Natural killer cell (primary cell): ENCODE measurements around the gene GREB1L. TPM values are rescaled to one million over a fixed set of nuclear protein-coding genes. Genes with fewer than 3 reads are reported as not detected.

Experiments used
- ATAC-seq, 3 donors: fragments of 150-1000 bp in 2 of 3; fragments of 200-7000 bp in 1 of 3; cut with Tn5 transposase; 1 replicate in 1 of 3; 2 replicates in 2 of 3; pipeline ENCODE4 v1.10.0; 2021; ENCODE audit warnings: mild to moderate bottlenecking in 2 of 3, moderate library complexity in 2 of 3
- DNase-seq, 2 donors: peaks; one replicate each; pipeline versions ENCODE4 v3.0.0 to v3.0.0-alpha.2; 2013 to 2021; ENCODE audit warnings: mixed read lengths in 1 of 2
- H3K27ac ChIP-seq: one replicate; pipeline ENCODE4 v1.5.1; 2013; ENCODE audit warnings: mild to moderate bottlenecking, low read length
- H3K27me3 ChIP-seq: one replicate; pipeline ENCODE4 v1.6.1; 2013; ENCODE audit warnings: low read length; ENCODE audit not compliant: control insufficient read depth, insufficient read depth
- H3K36me3 ChIP-seq: one replicate; pipeline ENCODE4 v1.6.1; 2013; ENCODE audit warnings: low read length; ENCODE audit not compliant: control insufficient read depth, insufficient read depth
- H3K4me1 ChIP-seq: one replicate; pipeline ENCODE4 v1.6.1; 2013; ENCODE audit warnings: low read length; ENCODE audit not compliant: control insufficient read depth, insufficient read depth
- H3K4me3 ChIP-seq: one replicate; pipeline ENCODE4 v1.5.1; 2013; ENCODE audit warnings: low read length
- H3K9me3 ChIP-seq: one replicate; pipeline ENCODE4 v1.6.1; 2013; ENCODE audit warnings: low read length; ENCODE audit not compliant: control insufficient read depth, insufficient read depth
- H3K27ac Mint-ChIP-seq, 2 donors: one replicate each; pipeline ENCODE4 v1.8.0; 2022; ENCODE audit warnings: mild to moderate bottlenecking in 2 of 2, mixed read lengths in 2 of 2, moderate library complexity in 1 of 2
- H3K27me3 Mint-ChIP-seq, 2 donors: one replicate each; pipeline ENCODE4 v1.8.0; 2022; ENCODE audit warnings: low read depth in 2 of 2, mixed read lengths in 2 of 2
- H3K36me3 Mint-ChIP-seq: one replicate; pipeline ENCODE4 v1.8.0; 2022; ENCODE audit warnings: mixed read lengths
- H3K4me1 Mint-ChIP-seq, 2 donors: one replicate each; pipeline ENCODE4 v1.8.0; 2022; ENCODE audit warnings: mixed read lengths in 2 of 2
- H3K4me3 Mint-ChIP-seq: one replicate; pipeline ENCODE4 v1.8.0; 2022; ENCODE audit warnings: mild to moderate bottlenecking, moderate library complexity, mixed read lengths
- H3K9me3 Mint-ChIP-seq, 2 donors: one replicate each; pipeline ENCODE4 v1.8.0; 2022; ENCODE audit warnings: mixed read lengths in 2 of 2
- WGBS: methylation state at CpG from one replicate; pipeline ENCODE4 v1.1.7; 2013; ENCODE audit warnings: missing lambda C conversion rate; ENCODE audit not compliant: insufficient coverage; 5-methylcytosine and 5-hydroxymethylcytosine counted together
- intact Hi-C: fragments of 100-400 bp; cut with micrococcal nuclease; formaldehyde crosslinking; loops from one replicate; pipeline ENCODE4 v1.14.2; 2022
- total RNA-seq, 4 donors: library from RNA; stranded (reverse); fragments of 120-200 nt in 1 of 4; gene quantifications; one replicate each; pipeline versions ENCODE4 v1.2.3 to v1.2.4, GENCODE V29; 2013 to 2022
- TF ChIP-seq, protein P1 (sequence below): fragments of 200-600 bp; IDR thresholded peaks from one replicate; pipeline ENCODE4 v1.8.0; 2022; ENCODE audit warnings: antibody characterized with exemption

Gene GREB1L
- total RNA-seq, 3 donors from 2014 or later (not counting 1 experiment from before 2014, with no cell fraction given): not detected

DNA sequence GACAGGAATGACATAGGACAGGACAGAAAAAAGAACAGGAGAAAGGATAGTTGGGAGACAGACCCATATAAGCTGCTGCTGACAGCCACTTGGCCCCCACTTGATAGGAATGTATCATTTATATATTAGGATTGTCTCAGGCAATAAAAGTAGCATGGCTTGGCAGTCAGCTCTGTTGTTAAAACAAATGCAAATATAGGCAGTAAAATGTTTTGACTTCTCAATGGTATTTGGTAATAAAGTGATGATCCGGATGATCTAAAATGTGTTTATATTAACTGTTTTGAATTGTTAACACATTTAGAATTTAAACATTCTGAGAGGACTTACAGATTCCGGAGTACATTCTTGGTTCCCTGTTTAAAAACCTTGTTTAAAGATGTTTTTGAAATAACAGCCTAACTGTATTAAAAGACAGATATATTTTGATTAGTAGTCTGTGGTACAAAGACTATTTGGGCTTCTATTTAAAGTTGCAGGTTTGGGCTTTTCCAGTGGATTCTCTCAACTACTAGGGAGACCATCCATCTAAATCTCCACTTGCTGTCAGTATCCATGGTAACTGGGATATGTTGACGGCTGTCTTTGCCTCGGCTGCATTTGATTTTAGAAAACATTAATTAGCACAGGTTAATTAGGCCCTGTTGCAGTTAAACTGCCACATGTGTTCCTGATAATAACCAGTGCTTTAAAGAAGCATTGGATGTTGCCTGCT, 210.9 kb downstream of the GREB1L start:
- TF ChIP-seq, protein P1, sequence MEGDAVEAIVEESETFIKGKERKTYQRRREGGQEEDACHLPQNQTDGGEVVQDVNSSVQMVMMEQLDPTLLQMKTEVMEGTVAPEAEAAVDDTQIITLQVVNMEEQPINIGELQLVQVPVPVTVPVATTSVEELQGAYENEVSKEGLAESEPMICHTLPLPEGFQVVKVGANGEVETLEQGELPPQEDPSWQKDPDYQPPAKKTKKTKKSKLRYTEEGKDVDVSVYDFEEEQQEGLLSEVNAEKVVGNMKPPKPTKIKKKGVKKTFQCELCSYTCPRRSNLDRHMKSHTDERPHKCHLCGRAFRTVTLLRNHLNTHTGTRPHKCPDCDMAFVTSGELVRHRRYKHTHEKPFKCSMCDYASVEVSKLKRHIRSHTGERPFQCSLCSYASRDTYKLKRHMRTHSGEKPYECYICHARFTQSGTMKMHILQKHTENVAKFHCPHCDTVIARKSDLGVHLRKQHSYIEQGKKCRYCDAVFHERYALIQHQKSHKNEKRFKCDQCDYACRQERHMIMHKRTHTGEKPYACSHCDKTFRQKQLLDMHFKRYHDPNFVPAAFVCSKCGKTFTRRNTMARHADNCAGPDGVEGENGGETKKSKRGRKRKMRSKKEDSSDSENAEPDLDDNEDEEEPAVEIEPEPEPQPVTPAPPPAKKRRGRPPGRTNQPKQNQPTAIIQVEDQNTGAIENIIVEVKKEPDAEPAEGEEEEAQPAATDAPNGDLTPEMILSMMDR: no peak
- Histone ChIP-seq H3K4me3 (no peak overlapping the region), H3K27me3 (no peaks in the 10 kb centered on the region), H3K4me1 (no peaks in the 10 kb centered on the region), H3K36me3 (no peaks in the 10 kb centered on the region), H3K9me3 (no peaks in the 10 kb centered on the region), H3K27ac (no peak overlapping the region)
- no peak overlapping the region for H3K4me3 Mint-ChIP-seq
- intact Hi-C loops: no loop called here
- 89% methylated on average over 3 of the region's 4 CpGs for WGBS
- H3K36me3 Mint-ChIP-seq: no peaks in the 10 kb centered on the region
- no peak for ATAC-seq
- H3K9me3 Mint-ChIP-seq: no peaks in the 10 kb centered on the region
- peaks cover 15 to 18% of the 10 kb centered on the region in 2 donors for H3K27me3 Mint-ChIP-seq
- DNase-seq: no peak
- H3K4me1 Mint-ChIP-seq: no peaks in the 10 kb centered on the region
- no peak overlapping the region for H3K27ac Mint-ChIP-seq

DNA sequence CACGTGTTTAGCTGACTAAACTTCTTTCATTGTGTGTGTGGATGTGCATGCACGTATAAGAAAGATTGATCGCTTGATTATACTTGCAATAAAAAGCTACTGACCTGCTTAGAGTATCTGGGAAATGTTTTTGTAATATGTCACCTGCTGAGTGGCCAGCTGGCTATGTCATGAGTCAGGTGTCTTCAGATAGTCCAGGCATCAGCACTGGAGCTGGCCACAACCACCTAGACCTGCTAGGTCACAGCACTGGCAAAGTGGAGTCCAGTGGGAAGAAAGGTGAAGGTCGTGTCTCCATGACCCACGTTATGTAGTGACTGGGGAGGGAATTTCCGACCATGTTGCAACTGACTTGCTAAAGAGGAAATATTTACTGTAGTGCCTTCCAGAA, 211.5 kb downstream of the GREB1L start:
- Mint-ChIP-seq H3K27ac (no peak overlapping the region), H3K4me3 (no peak overlapping the region), H3K36me3 (no peaks in the 10 kb centered on the region), H3K4me1 (no peaks in the 10 kb centered on the region), H3K27me3 (peaks cover 15 to 18% of the 10 kb centered on the region in 2 donors), H3K9me3 (no peaks in the 10 kb centered on the region)
- WGBS: 84% methylated on average over 6 of the region's 6 CpGs
- Histone ChIP-seq H3K4me3 (no peak overlapping the region), H3K36me3 (no peaks in the 10 kb centered on the region), H3K27ac (no peak overlapping the region), H3K9me3 (no peaks in the 10 kb centered on the region), H3K27me3 (no peaks in the 10 kb centered on the region), H3K4me1 (no peaks in the 10 kb centered on the region)
- no peak for ATAC-seq
- no peak for DNase-seq
- TF ChIP-seq, protein P1: no peak
- intact Hi-C loops: no loop called here

DNA sequence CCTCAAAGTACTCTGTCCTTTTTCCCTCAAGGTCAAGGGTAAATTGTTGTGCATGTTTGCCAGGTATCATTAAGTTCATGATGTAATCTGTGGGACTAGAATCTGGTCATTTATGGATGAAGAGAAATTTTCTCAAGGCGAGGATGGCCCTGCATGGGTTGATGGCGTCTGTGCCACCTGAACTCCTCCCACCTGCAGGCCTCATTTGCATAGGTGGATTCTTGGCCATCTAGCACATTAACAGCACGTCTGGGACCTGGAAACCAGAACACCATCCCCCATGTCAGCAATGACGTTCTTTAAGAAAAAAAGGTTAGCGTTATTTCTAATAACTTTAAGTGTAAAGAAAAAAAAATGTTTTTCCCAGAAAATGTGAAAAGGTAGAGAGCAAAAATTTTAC, 212.7 kb downstream of the GREB1L start:
- Mint-ChIP-seq H3K9me3 (no peaks in the 10 kb centered on the region), H3K4me1 (no peaks in the 10 kb centered on the region), H3K27ac (no peak overlapping the region), H3K4me3 (no peak overlapping the region), H3K27me3 (peaks cover 10 to 15% of the 10 kb centered on the region in 2 donors), H3K36me3 (no peaks in the 10 kb centered on the region)
- H3K27me3 ChIP-seq: no peaks in the 10 kb centered on the region
- no peak overlapping the region for H3K27ac ChIP-seq
- TF ChIP-seq, protein P1: no peak
- intact Hi-C loops: no loop called here
- H3K4me1 ChIP-seq: no peaks in the 10 kb centered on the region
- ATAC-seq (no peak), DNase-seq (no peak)
- no peak overlapping the region for H3K4me3 ChIP-seq
- no peaks in the 10 kb centered on the region for H3K36me3 ChIP-seq
- H3K9me3 ChIP-seq: no peaks in the 10 kb centered on the region
- 72% methylated on average over 3 of the region's 5 CpGs for WGBS
